GM12865 (cell line): ENCODE measurements around the gene RBBP9.

Experiments used
- DNase-seq: peaks from one replicate; pipeline ENCODE4 v3.0.0; 2010; ENCODE audit warnings: low read depth
- H3K4me3 ChIP-seq: 2 replicates; pipeline ENCODE4 v1.5.1; 2011; ENCODE audit warnings: mild to moderate bottlenecking, low read depth, low read length, control low read depth
- TF ChIP-seq, protein P1 (sequence below): IDR thresholded peaks from 2 replicates; pipeline ENCODE4 v1.5.1; 2011; ENCODE audit warnings: low read length, control low read depth, low read depth, inconsistent platforms; ENCODE audit not compliant: insufficient read depth; ENCODE audit errors: missing control alignments

RBBP9 gene

DNA sequence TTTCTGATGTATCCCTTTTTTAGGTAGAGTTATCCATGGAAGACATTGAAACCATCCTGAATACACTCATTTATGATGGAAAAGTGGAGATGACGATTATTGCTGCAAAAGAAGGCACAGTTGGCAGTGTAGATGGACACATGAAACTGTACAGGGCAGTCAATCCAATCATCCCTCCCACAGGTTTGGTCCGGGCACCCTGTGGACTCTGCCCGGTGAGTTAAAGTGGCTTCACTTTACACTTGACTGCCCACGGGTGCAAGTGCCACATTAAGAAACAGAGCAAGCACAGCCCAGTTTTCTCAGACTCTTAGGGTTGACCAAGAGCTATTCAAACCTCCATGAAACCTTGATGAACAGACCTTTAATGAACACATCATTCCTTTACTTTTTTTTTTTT, 15.4 kb downstream of the RBBP9 start:
- no peak for DNase-seq
- TF ChIP-seq, protein P1, sequence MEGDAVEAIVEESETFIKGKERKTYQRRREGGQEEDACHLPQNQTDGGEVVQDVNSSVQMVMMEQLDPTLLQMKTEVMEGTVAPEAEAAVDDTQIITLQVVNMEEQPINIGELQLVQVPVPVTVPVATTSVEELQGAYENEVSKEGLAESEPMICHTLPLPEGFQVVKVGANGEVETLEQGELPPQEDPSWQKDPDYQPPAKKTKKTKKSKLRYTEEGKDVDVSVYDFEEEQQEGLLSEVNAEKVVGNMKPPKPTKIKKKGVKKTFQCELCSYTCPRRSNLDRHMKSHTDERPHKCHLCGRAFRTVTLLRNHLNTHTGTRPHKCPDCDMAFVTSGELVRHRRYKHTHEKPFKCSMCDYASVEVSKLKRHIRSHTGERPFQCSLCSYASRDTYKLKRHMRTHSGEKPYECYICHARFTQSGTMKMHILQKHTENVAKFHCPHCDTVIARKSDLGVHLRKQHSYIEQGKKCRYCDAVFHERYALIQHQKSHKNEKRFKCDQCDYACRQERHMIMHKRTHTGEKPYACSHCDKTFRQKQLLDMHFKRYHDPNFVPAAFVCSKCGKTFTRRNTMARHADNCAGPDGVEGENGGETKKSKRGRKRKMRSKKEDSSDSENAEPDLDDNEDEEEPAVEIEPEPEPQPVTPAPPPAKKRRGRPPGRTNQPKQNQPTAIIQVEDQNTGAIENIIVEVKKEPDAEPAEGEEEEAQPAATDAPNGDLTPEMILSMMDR: no peak
- no peak overlapping the region for H3K4me3 ChIP-seq

GRCh38 chr20:18477821-18478220, 19.2 kb downstream of the RBBP9 start:
- no peak overlapping the region for H3K4me3 ChIP-seq
- TF ChIP-seq, protein P1: no peak
- DNase-seq: no peak

DNA sequence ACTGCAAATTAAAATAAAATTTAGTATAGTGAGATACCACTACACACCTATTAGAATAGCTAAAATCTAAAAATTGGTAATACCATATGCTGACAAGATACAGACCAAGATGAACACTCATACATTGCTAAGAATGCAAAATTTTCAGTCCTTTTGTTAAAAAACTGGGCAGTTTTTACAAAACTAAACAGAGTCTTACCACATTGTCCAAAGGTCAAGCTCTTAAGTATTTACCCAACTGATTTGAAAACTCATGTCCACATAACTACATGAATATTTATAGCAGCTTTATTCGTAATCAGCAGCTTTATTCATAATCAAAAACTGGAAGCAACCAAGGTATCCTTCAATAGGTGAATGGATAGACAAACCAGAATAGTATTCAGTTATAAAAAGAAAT, 19.8 kb downstream of the RBBP9 start:
- DNase-seq: no peak
- TF ChIP-seq, protein P1: no peak
- no peak overlapping the region for H3K4me3 ChIP-seq

- DNase-seq: peak; percentile 96
- TF ChIP-seq, protein P1: no peak
- H3K4me3 ChIP-seq: peak within 1 kb of the TSS; percentile 77
Observed at GRCh38 chr20:18466894-18467730, 29.9 kb downstream of the RBBP9 start, which contains the start of the genes DZANK1 and POLR3F. DZANK1 (minus strand) TSS chr20:18467030; CDS start chr20:18465358, 1,672 bp downstream. POLR3F (plus strand) TSS chr20:18467390; CDS start chr20:18467507, 117 bp downstream.

GRCh38 chr20:18466574-18466893, 30.5 kb downstream of the RBBP9 start:
- no peak for DNase-seq
- H3K4me3 ChIP-seq: peak overlapping the region; percentile 77
- TF ChIP-seq, protein P1: no peak

DNA sequence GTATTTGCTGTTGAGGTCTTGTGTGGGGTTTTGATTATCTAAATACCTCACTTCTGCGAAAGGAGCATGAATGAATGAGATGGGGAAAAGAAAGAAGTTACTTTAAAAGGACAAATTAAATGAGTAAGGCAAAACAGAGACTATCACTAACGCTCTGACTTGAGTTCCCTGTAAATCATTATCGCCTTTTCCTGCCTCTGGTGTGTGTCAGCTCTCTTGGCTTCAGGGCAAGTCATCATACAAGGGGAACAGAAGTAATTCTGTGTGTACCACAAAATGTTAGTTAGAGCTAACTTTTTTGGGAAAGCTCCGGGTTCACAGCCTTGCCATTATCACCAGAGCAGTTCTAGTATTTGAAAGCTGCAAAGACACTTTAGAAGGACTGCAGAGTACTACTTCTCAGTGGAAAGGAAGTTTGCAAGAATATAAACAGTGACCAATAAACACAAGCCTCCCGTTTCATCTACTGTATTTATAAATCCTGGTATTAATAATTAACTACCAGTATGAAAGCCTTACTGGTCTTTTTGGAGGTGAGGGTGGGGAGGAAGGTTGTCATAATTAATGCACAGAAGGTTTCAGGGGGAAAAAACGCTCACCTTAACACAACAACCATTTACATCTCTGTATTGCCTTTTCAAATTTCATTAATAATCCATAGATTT, 31.4 kb downstream of the RBBP9 start:
- DNase-seq: no peak
- H3K4me3 ChIP-seq: no peak overlapping the region; the same call in 1 of the 2 replicates
- TF ChIP-seq, protein P1: no peak

- no peak overlapping the region for H3K4me3 ChIP-seq
- DNase-seq: no peak
- TF ChIP-seq, protein P1: no peak
Observed at GRCh38 chr20:18456600-18456999, 40.4 kb downstream of the RBBP9 start.
